Stimulated activated CD8-positive, alpha-beta memory T cell treated with anti-CD3 and anti-CD28 coated beads, Interleukin-15, amount 100 ng/mL, for 24 hours (primary cell): ENCODE data around the gene SLCO3A1.
"Not testable (repeated sequence)": the region's sequence is repeated elsewhere in the genome, so short reads cannot be mapped to it uniquely, and the experiment has no call there.

Experiments
- DNase-seq: peaks from one replicate; pipeline ENCODE4 v3.0.0-alpha.2; 2020; ENCODE audit warnings: low read depth

The SLCO3A1 gene

GRCh38 chr15:91940496-91941381 is 87.2 kb downstream of the SLCO3A1 start:
- DNase-seq = no peak

- DNase-seq = no peak
These were observed 88.6 kb downstream of the SLCO3A1 start for GRCh38 chr15:91941871-91942658.

GRCh38 chr15:91942720-91943394 is 89.3 kb downstream of the SLCO3A1 start:
- no peak for DNase-seq

- DNase-seq = no peak
These were observed 90.8 kb downstream of the SLCO3A1 start for GRCh38 chr15:91944331-91944730.

GRCh38 chr15:91945385-91945784 is 91.9 kb downstream of the SLCO3A1 start:
- no peak for DNase-seq

DNA sequence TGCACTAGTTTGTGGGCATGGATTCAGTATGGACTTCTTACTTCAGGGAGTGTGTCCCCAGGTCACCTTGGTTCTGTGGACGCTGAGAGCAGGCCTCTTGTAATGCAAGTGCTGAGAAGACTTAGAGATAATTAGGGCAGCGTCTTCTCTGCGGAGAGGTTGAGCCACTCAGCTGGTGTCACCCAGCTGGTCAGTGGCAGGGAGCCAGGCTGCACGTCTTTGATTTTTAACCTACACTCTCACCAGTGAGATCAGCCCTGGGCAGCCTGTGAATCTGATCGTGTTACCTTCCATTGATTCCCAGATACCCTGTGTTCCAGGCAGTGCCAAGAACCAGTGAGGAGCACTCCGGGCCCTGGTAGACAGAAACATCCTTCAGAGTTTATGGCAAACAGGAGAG is 92.6 kb downstream of the SLCO3A1 start:
- DNase-seq = no peak

DNA sequence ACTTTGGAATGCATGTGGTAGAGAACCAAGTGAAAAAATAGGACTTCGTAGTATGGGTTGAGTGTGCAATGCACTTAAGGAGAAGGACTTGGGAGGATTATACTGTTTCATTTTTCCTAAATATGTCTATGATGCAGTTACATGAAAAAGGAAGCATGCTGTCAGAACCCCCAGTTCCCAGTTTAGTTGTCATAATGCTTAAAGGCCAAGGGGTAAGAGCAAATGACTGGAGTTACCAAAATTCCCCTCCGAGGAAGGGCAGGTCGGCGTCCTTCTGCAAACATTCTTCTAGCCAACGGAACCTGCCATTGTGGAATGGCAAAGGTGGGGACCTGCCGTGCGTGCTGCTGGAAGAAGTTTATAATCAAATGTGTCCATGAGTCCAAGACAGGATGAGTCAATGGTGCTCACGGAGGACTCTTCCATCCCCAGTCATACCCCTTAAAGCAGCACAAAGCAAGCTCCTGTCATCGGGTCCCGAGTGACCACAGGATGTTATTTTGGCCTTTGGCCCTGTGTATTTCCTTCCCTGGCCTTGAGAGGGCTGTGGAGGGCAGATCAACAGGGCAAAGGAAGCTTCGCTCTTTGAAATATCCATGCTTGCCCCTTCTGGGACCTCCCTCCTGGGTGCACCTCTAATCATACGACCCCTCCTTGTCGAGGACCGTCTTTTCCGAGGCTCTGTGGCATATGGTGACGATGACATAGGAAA is 93.2 kb downstream of the SLCO3A1 start:
- no peak for DNase-seq

GRCh38 chr15:91947293-91947679 is 93.8 kb downstream of the SLCO3A1 start:
- no peak for DNase-seq

- DNase-seq = no peak
These were observed 94.4 kb downstream of the SLCO3A1 start for GRCh38 chr15:91947683-91948608.

GRCh38 chr15:91949361-91949760 is 95.9 kb downstream of the SLCO3A1 start:
- DNase-seq = no peak

GRCh38 chr15:91950054-91950453 is 96.5 kb downstream of the SLCO3A1 start:
- DNase-seq = no peak

- DNase-seq = no peak
These were observed 97.3 kb downstream of the SLCO3A1 start for GRCh38 chr15:91950631-91951329.

GRCh38 chr15:91952216-91952615 is 98.7 kb downstream of the SLCO3A1 start:
- no peak for DNase-seq

DNA sequence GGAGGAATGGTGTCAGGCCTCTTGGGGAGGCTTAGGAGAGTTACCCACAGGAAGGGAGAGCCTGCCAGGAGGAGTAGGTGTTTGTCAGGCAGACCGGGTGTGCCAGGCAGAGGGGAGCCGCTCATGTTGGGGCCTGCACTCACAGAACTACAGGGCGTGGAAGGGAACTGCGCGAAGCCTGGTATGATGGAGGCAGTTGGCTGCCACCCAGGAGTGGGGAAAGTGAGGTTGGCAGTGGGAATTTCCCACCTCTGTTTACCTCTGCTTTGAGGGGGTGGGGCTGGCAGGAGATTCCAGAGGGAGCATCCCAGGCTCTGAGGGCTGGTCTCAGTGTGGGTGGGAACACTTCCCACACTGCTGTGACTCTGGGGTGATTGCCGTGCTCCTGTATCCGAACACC is 99.9 kb downstream of the SLCO3A1 start:
- DNase-seq = no peak

- DNase-seq = no peak
These were observed 100.8 kb downstream of the SLCO3A1 start for GRCh38 chr15:91954292-91954691.

GRCh38 chr15:91956026-91956723 is 102.7 kb downstream of the SLCO3A1 start:
- no peak for DNase-seq

- no peak for DNase-seq
These were observed 107.8 kb downstream of the SLCO3A1 start for GRCh38 chr15:91961357-91961756.

DNA sequence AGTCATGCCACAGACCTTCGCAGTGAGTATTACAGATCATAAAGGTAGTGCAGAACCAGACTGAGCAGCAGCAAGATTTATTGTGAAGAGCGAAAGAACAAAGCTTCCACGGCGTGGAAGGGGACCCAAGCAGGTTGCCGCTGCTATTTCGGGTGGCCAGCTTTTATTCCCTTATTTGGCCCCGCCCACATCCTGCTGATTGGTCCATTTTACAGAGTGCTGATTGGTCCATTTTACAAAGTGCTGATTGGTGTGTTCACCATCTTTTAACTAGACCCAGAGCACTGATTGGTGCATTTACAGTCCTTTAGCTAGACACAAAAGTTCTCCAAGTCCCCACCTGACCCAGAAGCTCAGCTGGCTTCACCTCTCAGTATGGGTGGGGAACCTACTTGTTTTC is 110.2 kb downstream of the SLCO3A1 start:
- DNase-seq = not testable (repeated sequence)

DNA sequence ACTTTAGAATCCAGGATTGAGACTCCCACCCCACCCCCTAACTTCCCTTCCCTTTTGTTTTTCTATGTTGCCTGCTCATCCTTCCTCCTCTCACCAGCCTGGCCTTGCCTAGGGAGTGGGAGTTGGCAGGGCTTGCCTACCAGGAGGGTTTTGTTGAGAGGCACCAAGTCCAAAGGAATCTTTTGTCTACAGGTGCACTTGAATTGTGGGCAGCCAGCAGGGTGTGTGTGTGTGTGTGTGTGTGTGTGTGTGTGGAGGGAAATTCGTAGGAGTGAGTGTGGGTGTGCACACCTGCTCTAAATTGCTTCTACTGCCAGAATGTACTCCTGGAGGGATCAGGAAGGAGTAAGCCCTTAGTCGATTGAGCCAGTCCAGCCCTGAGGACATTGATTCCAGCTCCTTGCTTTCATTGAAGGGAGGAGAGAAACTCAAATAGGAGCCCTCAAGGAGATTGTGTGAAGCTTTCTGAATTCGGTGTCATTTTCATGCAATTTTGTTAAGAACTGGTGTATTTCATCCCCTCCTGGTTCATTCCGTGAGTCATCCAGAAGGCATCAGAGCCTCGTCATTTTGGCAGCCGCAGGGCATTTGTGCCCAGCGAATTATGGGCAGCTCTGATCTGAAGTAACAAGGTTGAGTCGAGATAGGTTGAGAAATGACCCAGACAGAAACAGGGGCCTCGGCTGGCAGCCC is 112.1 kb downstream of the SLCO3A1 start:
- DNase-seq = no peak
